ENCODE data around the gene PHLDA2. TPM values are rescaled to one million over a fixed set of nuclear protein-coding genes. Genes with fewer than 3 reads are reported as not detected.

PHLDA2 gene
- total RNA-seq, 2 donors from 2014 or later, result 29.9 to 36.7 TPM

Other genes starting within 250 kb of the PHLDA2 start
- 1 to 10 TPM; 1.1 to 1.9 TPM for gene KCNQ1OT1, start 229.4 kb downstream of the PHLDA2 start, total RNA-seq
- gene CDKN1C, start 43.6 kb downstream of the PHLDA2 start, total RNA-seq, result 10 to 100 TPM in 1 of 2 donors, 1 to 10 TPM in 1; 5.8 to 10.6 TPM
- gene NAP1L4, start 62.9 kb upstream of the PHLDA2 start, total RNA-seq, result 100 to 1,000 TPM in 1 of 2 donors, 10 to 100 TPM in 1; 88.8 to 103 TPM
- gene CARS1, start 128.0 kb upstream of the PHLDA2 start, total RNA-seq, result 10 to 100 TPM; 43.2 to 56.2 TPM
- gene OSBPL5, start 235.9 kb upstream of the PHLDA2 start, total RNA-seq, result 10 to 100 TPM; 36.8 to 48.7 TPM